ENCODE data around the gene PITPNC1.
"Not testable (repeated sequence)": the region's sequence is repeated elsewhere in the genome, so short reads cannot be mapped to it uniquely, and the experiment has no call there.

Gene PITPNC1

DNA sequence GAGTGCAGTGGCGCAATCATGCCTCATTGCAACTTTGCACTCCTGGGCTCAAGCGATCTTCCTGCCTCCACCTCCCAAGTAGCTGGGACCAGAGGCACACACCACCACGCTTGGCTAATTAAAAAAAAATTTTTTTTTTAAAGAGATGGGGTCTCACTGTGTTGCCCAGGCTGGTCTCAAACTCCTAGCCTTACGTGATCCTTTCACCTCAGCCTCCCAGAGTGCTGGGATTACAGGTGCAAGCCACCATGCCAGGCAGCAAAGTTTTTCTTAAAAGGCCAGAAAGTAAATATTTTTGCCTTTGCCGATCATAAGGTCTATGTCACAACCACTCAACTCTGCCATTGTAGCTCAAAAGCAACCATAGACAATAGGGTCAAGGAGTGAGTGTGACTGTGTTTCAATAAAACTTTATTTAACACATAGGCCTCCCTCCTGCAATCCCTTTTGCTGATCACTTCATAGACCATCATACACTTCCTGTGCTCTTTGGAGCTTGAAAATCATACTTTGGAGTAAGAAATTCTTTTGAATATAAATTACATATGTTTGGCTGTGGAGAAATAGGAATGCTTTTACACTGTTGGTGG is 48.6 kb downstream of the PITPNC1 start:
- Histone ChIP-seq H3K27ac (ENCODE audit: low read depth, low read length) (no peak overlapping the region), H3K9me3 (ENCODE audit: control insufficient read depth in 5 of 5, low read length in 5 of 5) (no peaks in the 10 kb centered on the region), H3K36me3 (ENCODE audit: control insufficient read depth in 5 of 5, insufficient read depth in 5 of 5, low read length in 5 of 5) (no peaks in the 10 kb centered on the region), H3K4me3 (ENCODE audit: low read depth in 1 of 5, low read length in 5 of 5) (no peak overlapping the region), H3K27me3 (ENCODE audit: control insufficient read depth in 5 of 5, insufficient read depth in 4 of 5, low read length in 5 of 5) (no peaks in the 10 kb centered on the region), H3K4me1 (ENCODE audit: control insufficient read depth in 5 of 5, insufficient read depth in 5 of 5, low read length in 5 of 5) (peaks cover 0 to 23% (median 0%) of the 10 kb centered on the region in 5 donors), H3K9ac (ENCODE audit: low read length in 5 of 5) (no peak overlapping the region)

DNA sequence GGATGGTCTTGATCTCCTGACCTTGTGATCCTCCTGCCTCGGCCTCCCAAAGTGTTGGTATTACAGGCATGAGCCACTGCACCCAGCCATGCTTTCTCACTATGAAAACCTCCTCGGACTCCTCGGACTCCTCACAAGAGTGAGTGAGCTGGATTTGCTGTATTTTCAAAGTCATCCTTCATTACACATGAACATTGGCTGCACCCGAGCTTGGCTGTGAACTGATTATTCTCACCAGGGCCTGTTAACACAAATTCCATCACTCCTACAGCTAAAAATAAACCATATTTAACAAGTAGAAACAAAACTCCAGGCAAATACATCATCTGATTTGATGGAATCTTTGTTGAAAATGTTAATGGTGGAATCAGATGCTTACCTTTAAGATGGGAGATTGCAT is 50.3 kb downstream of the PITPNC1 start:
- Histone ChIP-seq H3K27me3 (ENCODE audit: control insufficient read depth in 5 of 5, insufficient read depth in 4 of 5, low read length in 5 of 5) (no peaks in the 10 kb centered on the region), H3K9me3 (ENCODE audit: control insufficient read depth in 5 of 5, low read length in 5 of 5) (no peaks in the 10 kb centered on the region), H3K27ac (ENCODE audit: low read depth, low read length) (no peak overlapping the region)

GRCh38 chr17:67430515-67430914 is 53.4 kb downstream of the PITPNC1 start:
- peaks cover 0 to 30% (median 18%) of the 10 kb centered on the region in 5 donors for H3K4me1 ChIP-seq (ENCODE audit: control insufficient read depth in 5 of 5, insufficient read depth in 5 of 5, low read length in 5 of 5)
- H3K27ac ChIP-seq (ENCODE audit: low read depth, low read length); H3K9ac ChIP-seq (ENCODE audit: low read length in 5 of 5); H3K4me3 ChIP-seq (ENCODE audit: low read depth in 1 of 5, low read length in 5 of 5); H3K36me3 ChIP-seq (ENCODE audit: control insufficient read depth in 5 of 5, insufficient read depth in 5 of 5, low read length in 5 of 5); H3K27me3 ChIP-seq (ENCODE audit: control insufficient read depth in 5 of 5, insufficient read depth in 4 of 5, low read length in 5 of 5); H3K9me3 ChIP-seq (ENCODE audit: control insufficient read depth in 5 of 5, low read length in 5 of 5): not testable (repeated sequence)

More for the DNA sequence above, 50.3 kb downstream of the PITPNC1 start:
- Histone ChIP-seq H3K4me1 (ENCODE audit: control insufficient read depth in 5 of 5, insufficient read depth in 5 of 5, low read length in 5 of 5) (peaks cover 0 to 18% (median 2%) of the 10 kb centered on the region in 5 donors), H3K36me3 (ENCODE audit: control insufficient read depth in 5 of 5, insufficient read depth in 5 of 5, low read length in 5 of 5) (no peaks in the 10 kb centered on the region), H3K4me3 (ENCODE audit: low read depth in 1 of 5, low read length in 5 of 5) (no peak overlapping the region), H3K9ac (ENCODE audit: low read length in 5 of 5) (no peak overlapping the region)

GRCh38 chr17:67431249-67432015 is 54.4 kb downstream of the PITPNC1 start:
- Histone ChIP-seq H3K9me3 (ENCODE audit: control insufficient read depth in 5 of 5, low read length in 5 of 5) (no peaks in the 10 kb centered on the region), H3K27me3 (ENCODE audit: control insufficient read depth in 5 of 5, insufficient read depth in 4 of 5, low read length in 5 of 5) (no peaks in the 10 kb centered on the region), H3K4me3 (ENCODE audit: low read depth in 1 of 5, low read length in 5 of 5) (no peak overlapping the region), H3K36me3 (ENCODE audit: control insufficient read depth in 5 of 5, insufficient read depth in 5 of 5, low read length in 5 of 5) (no peaks in the 10 kb centered on the region), H3K9ac (ENCODE audit: low read length in 5 of 5) (no peak overlapping the region), H3K4me1 (ENCODE audit: control insufficient read depth in 5 of 5, insufficient read depth in 5 of 5, low read length in 5 of 5) (peaks cover 0 to 32% (median 18%) of the 10 kb centered on the region in 5 donors), H3K27ac (ENCODE audit: low read depth, low read length) (no peak overlapping the region)

- no peak overlapping the region for H3K4me3 ChIP-seq (ENCODE audit: low read depth in 1 of 5, low read length in 5 of 5)
- H3K36me3 ChIP-seq (ENCODE audit: control insufficient read depth in 5 of 5, insufficient read depth in 5 of 5, low read length in 5 of 5) = no peaks in the 10 kb centered on the region
- H3K27me3 ChIP-seq (ENCODE audit: control insufficient read depth in 5 of 5, insufficient read depth in 4 of 5, low read length in 5 of 5) = no peaks in the 10 kb centered on the region
- H3K27ac ChIP-seq (ENCODE audit: low read depth, low read length) = no peak overlapping the region
- no peaks in the 10 kb centered on the region for H3K9me3 ChIP-seq (ENCODE audit: control insufficient read depth in 5 of 5, low read length in 5 of 5)
- H3K4me1 ChIP-seq (ENCODE audit: control insufficient read depth in 5 of 5, insufficient read depth in 5 of 5, low read length in 5 of 5) = peaks cover 0 to 38% (median 18%) of the 10 kb centered on the region in 5 donors
- H3K9ac ChIP-seq (ENCODE audit: low read length in 5 of 5) = no peak overlapping the region
Observed at GRCh38 chr17:67433248-67433924, 56.3 kb downstream of the PITPNC1 start.

DNA sequence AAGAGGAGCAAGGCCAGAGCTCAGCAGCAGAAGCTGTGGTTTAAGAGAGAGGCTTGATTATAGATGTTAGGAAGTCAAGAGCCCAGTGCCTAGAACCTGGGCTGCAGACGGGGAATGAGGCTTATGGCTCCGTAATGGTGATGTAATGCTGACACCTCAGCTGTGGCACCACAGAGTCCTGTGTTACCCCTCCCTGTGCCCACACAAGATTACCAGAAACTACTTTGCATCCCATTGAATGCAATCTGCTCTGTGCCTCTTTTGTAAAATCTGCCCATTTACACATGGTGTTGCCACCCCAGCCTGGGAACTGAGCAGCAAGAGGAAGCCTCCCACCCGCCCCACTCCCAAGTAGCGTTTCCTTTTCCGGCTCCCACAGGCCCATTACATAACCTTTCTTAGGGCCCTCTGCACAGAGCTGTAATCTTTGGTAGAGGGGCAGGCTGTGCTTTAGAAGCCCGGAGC is 57.0 kb downstream of the PITPNC1 start:
- Histone ChIP-seq H3K27ac (ENCODE audit: low read depth, low read length) (peak overlapping the region; percentile 18), H3K36me3 (ENCODE audit: control insufficient read depth in 5 of 5, insufficient read depth in 5 of 5, low read length in 5 of 5) (no peaks in the 10 kb centered on the region), H3K4me3 (ENCODE audit: low read depth in 1 of 5, low read length in 5 of 5) (no peak overlapping the region), H3K27me3 (ENCODE audit: control insufficient read depth in 5 of 5, insufficient read depth in 4 of 5, low read length in 5 of 5) (no peaks in the 10 kb centered on the region), H3K9ac (ENCODE audit: low read length in 5 of 5) (no peak overlapping the region), H3K4me1 (ENCODE audit: control insufficient read depth in 5 of 5, insufficient read depth in 5 of 5, low read length in 5 of 5) (peaks cover 0 to 38% (median 18%) of the 10 kb centered on the region in 5 donors), H3K9me3 (ENCODE audit: control insufficient read depth in 5 of 5, low read length in 5 of 5) (no peaks in the 10 kb centered on the region)

DNA sequence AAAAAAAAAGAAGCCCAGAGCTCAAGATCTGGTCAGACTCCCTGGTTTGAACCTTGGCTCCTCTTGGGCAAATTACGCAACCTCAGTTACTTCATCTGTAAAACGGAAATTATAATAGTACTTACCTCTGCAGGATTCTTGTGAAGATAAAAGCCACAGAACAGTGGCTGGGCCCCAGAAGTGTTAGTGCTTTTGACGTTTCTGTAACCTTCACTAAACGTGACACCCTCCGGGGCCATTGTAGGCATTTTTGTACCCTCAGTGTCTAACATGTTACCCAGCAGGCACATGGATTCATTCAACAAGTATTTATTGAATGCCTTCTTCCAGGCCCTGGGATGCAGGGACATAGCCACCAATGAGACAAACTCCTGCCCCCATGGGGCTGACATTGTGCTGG is 58.0 kb downstream of the PITPNC1 start:
- Histone ChIP-seq H3K36me3 (ENCODE audit: control insufficient read depth in 5 of 5, insufficient read depth in 5 of 5, low read length in 5 of 5) (no peaks in the 10 kb centered on the region), H3K4me3 (ENCODE audit: low read depth in 1 of 5, low read length in 5 of 5) (no peak overlapping the region), H3K4me1 (ENCODE audit: control insufficient read depth in 5 of 5, insufficient read depth in 5 of 5, low read length in 5 of 5) (peaks cover 0 to 38% (median 18%) of the 10 kb centered on the region in 5 donors), H3K9ac (ENCODE audit: low read length in 5 of 5) (no peak overlapping the region), H3K27me3 (ENCODE audit: control insufficient read depth in 5 of 5, insufficient read depth in 4 of 5, low read length in 5 of 5) (no peaks in the 10 kb centered on the region), H3K9me3 (ENCODE audit: control insufficient read depth in 5 of 5, low read length in 5 of 5) (no peaks in the 10 kb centered on the region), H3K27ac (ENCODE audit: low read depth, low read length) (no peak overlapping the region)

- Histone ChIP-seq H3K4me3 (ENCODE audit: low read depth in 1 of 5, low read length in 5 of 5) (no peak overlapping the region), H3K9me3 (ENCODE audit: control insufficient read depth in 5 of 5, low read length in 5 of 5) (no peaks in the 10 kb centered on the region), H3K4me1 (ENCODE audit: control insufficient read depth in 5 of 5, insufficient read depth in 5 of 5, low read length in 5 of 5) (peaks cover 0 to 41% (median 18%) of the 10 kb centered on the region in 5 donors), H3K36me3 (ENCODE audit: control insufficient read depth in 5 of 5, insufficient read depth in 5 of 5, low read length in 5 of 5) (no peaks in the 10 kb centered on the region), H3K9ac (ENCODE audit: low read length in 5 of 5) (no peak overlapping the region), H3K27me3 (ENCODE audit: control insufficient read depth in 5 of 5, insufficient read depth in 4 of 5, low read length in 5 of 5) (no peaks in the 10 kb centered on the region), H3K27ac (ENCODE audit: low read depth, low read length) (no peak overlapping the region)
Observed at GRCh38 chr17:67435786-67436185, 58.7 kb downstream of the PITPNC1 start.

DNA sequence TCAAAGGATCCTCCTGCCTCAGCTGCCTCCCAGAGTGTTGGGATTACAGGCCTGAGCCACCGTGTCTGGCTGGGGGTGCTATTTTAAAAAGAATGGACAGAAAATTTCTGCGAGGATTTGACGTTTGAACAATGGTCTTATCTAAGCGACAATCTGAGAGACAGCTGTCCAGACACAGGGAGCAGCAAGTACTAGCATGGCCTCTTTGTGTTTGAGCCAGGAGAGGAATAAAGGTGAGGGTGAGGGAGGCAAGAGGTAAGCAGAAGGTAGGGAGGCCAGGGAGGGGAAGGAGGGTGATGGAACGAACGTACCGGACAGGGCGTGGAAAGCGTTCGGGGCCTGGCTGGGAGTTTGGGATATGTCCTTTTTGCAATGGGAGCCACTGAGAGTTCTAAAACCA is 59.2 kb downstream of the PITPNC1 start:
- H3K4me1 ChIP-seq (ENCODE audit: control insufficient read depth in 5 of 5, insufficient read depth in 5 of 5, low read length in 5 of 5) = peaks cover 0 to 44% (median 18%) of the 10 kb centered on the region in 5 donors
- no peaks in the 10 kb centered on the region for H3K27me3 ChIP-seq (ENCODE audit: control insufficient read depth in 5 of 5, insufficient read depth in 4 of 5, low read length in 5 of 5)
- no peak overlapping the region for H3K4me3 ChIP-seq (ENCODE audit: low read depth in 1 of 5, low read length in 5 of 5)
- no peak overlapping the region for H3K9ac ChIP-seq (ENCODE audit: low read length in 5 of 5)
- H3K36me3 ChIP-seq (ENCODE audit: control insufficient read depth in 5 of 5, insufficient read depth in 5 of 5, low read length in 5 of 5) = no peaks in the 10 kb centered on the region
- H3K9me3 ChIP-seq (ENCODE audit: control insufficient read depth in 5 of 5, low read length in 5 of 5) = no peaks in the 10 kb centered on the region
- no peak overlapping the region for H3K27ac ChIP-seq (ENCODE audit: low read depth, low read length)

- H3K4me3 ChIP-seq (ENCODE audit: low read depth in 1 of 5, low read length in 5 of 5) = no peak overlapping the region
- H3K27me3 ChIP-seq (ENCODE audit: control insufficient read depth in 5 of 5, insufficient read depth in 4 of 5, low read length in 5 of 5) = no peaks in the 10 kb centered on the region
- no peak overlapping the region for H3K9ac ChIP-seq (ENCODE audit: low read length in 5 of 5)
- H3K27ac ChIP-seq (ENCODE audit: low read depth, low read length) = no peak overlapping the region
- peaks cover 0 to 46% (median 15%) of the 10 kb centered on the region in 5 donors for H3K4me1 ChIP-seq (ENCODE audit: control insufficient read depth in 5 of 5, insufficient read depth in 5 of 5, low read length in 5 of 5)
- H3K9me3 ChIP-seq (ENCODE audit: control insufficient read depth in 5 of 5, low read length in 5 of 5) = no peaks in the 10 kb centered on the region
- H3K36me3 ChIP-seq (ENCODE audit: control insufficient read depth in 5 of 5, insufficient read depth in 5 of 5, low read length in 5 of 5) = no peaks in the 10 kb centered on the region
Observed at GRCh38 chr17:67438667-67439066, 61.6 kb downstream of the PITPNC1 start.

Measured in subcutaneous abdominal adipose tissue (tissue), 5 donors.